Uterus (tissue), 2 donors: ENCODE data around the gene MOB2.

Experiments
- CTCF ChIP-seq, 4 experiments: fragments of 200-600 bp in 2 of 4; fragments of 450-650 bp in 2 of 4; sonication (generic) in 2 of 4; IDR thresholded peaks; one replicate each; pipeline ENCODE4 v1.5.1; 2016 to 2019; ENCODE audit warnings: antibody characterized with exemption in 4 of 4, mild to moderate bottlenecking in 2 of 4, moderate library complexity in 1 of 4
- POLR2A ChIP-seq, 2 donors: fragments of 450-650 bp; IDR thresholded peaks; one replicate each; pipeline ENCODE4 v1.6.1; 2016; ENCODE audit warnings: antibody characterized with exemption in 2 of 2, mild to moderate bottlenecking in 1 of 2, moderate library complexity in 1 of 2

GRCh38 chr11:1479006-1479677 lies 7.4 kb downstream of the MOB2 start:
- TF ChIP-seq CTCF (IDR thresholded peaks at IDR 0.05) (no peak), POLR2A (IDR thresholded peaks at IDR 0.05) (no peak)
